Measurements from ENCODE around the gene TNIK. TPM values are rescaled to one million over a fixed set of nuclear protein-coding genes. Genes with fewer than 3 reads are reported as not detected.

TNIK gene
- total RNA-seq, 1 donor from 2014 or later: 5.7 TPM

DNA sequence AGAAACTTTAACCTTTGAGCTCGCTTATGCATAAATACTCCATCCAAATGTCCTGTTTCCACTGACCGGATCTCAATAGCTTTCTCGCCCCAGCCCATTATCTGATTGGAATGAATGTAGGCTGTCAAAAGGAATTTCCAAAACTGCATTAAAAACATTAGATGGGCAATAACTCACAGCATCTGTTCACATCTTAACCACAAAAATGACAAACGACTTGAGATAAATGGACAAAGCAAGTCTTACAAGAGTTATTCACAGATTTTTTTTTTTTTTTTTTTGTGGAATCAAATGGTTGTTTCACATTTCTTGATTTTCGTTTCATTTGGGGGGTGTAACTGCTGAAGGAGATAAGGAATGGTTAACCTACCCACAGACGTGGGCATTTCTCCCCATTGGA lies 394.0 kb downstream of the TNIK start:
- no peak for DNase-seq

DNA sequence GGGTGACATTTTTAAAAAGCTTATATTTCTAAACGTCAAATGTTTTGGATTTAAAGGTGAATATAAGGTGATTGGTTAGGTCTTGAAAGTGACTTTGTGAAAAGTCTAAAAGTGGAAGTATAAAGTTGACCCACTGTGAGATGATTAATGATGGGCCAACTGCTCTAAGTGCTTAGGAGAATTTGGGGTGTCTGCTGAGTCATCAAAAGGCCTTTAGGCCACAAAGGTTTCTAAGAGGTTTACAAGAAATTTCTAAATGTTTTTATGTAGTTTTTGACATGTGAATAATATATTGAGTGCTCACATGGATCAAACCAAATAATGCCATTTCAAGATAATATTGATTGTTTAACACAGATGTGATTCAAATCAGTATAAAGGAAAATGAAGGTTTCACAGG lies 394.5 kb downstream of the TNIK start:
- DNase-seq: no peak

- DNase-seq: no peak
Measured at GRCh38 chr3:171064461-171064860, 395.7 kb downstream of the TNIK start.

- DNase-seq: no peak
Measured at GRCh38 chr3:171061749-171062148, 398.5 kb downstream of the TNIK start.

DNA sequence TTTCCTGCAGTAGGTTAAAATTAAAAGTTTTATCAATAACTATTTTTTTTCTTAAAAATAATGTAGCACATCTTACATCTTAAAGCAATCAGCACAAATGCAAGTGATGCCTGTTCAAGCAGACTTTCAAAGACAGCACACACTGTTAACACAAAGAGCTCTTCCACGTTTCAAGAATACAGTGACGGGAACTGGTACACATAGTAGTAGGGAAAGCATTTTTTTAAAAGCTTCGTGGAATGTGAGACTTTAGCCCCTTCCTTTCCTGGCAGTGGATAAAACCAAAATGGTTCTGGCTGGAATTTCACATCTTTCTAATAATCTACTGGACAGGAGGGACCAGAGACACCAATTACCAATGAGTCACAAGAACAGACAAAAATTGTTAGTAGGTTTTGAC lies 400.2 kb downstream of the TNIK start:
- DNase-seq: no peak

DNA sequence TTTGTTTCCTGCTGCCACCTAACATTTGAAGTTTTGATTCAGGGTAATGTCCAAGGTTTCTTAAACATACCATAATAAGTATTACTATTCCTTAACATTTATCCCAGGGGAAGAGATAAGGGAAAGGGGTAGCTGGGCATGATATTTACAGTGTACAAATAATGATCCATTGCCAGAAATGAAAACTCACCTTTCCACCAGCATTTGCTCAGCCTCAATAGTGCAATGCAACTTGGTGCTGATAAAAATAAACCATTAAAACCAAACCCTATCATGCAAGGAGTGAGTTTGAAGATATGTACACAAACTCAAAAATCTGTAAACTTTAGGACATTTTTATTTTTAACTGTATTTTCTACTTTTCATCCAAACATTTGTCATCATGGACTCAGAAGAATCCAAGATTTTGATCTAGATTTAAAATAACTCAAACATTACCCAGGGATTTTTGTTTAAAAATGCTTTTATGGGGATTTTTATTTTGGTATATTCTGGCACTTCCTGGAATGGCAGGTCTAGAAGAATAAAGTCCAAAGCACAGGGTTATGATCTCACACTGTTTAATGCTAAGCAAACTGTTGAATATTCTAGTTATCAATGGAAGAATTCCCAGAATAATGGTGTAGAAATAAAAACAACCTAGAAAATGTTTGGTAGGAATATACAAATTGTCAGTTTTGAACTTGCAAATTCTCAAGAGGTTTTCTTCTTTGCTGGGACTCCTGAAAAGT lies 401.2 kb downstream of the TNIK start:
- DNase-seq: no peak

DNA sequence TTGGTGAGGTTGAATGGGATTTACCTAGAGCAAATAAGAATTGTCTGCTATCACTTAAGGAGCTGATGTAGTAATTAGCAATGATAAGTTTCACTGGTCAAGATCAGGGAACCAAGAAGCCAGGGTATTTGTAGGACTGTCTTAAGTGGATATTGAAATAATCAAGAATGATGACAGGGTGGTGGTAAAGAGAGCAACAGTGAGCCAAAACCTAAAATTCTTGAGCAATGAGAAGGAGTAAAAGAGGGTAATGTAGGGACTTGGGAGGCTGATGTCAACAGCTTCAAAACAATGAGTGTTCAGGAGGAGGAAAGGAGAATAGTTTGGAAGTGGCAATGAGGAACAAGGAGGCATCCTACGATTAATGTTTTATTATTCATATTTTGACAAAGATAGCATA lies 402.1 kb downstream of the TNIK start:
- DNase-seq: no peak

- DNase-seq: no peak
Measured at GRCh38 chr3:171057072-171057471, 403.1 kb downstream of the TNIK start.

DNA sequence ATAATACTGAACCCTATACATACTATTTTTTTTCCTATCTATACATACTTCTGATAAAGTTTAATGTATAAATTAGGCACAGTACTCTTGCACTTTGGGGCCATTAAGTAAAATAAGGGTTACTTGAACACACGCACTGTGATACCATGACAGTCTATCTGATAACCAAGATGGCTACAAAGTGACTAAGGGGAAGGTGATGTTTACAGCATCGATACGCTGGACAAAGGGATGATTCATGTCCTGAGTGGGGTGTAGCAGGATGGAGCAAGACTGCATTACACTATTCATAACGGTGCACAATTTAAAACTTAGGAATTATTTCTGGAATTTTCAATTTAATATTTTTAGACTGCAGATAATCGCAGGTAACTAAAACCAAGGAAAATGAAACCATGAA lies 403.7 kb downstream of the TNIK start:
- no peak for DNase-seq

- DNase-seq: peak; percentile 8
Measured at GRCh38 chr3:171055336-171056178, 404.6 kb downstream of the TNIK start.

- DNase-seq: no peak
Measured at GRCh38 chr3:171054921-171055320, 405.3 kb downstream of the TNIK start.

DNA sequence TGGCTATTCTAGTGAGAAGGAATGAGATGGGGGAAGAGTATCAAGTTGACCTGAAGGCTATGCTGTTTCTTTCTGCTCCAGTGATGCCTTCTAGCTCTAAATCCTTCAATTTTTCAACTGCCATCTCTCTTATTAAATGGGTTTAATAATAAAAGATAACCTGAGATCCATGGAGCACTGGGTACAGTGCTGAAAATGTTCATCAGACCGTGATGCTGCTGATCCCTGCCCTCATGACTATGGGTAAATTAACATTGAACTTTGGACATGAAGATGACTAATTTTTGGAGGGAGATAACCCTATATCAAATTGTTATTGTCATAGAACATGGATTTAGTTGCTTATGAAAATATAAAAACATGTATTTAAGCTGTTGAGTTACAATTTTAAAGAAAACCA lies 406.0 kb downstream of the TNIK start:
- no peak for DNase-seq

- DNase-seq: peak; percentile 19
Measured at GRCh38 chr3:171049861-171050444, 410.3 kb downstream of the TNIK start.

DNA sequence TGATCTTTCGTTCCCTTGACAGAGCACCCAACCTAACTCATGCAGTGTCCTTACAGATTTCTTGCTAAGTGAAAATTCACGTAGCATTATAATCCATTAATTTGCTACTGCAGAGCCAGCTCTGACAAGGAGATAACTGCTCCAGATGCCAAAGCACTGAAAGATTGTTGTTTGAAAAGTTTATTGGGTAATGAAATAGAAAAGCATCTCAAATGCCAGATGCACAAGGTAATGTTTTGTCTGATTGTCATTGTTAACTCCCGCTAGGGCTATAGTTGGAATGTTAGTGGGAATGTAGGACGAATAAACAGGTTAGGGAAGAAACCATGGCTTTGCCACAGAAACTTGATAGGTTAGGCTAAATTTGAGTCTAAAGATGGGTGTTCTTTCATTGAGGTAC lies 413.4 kb downstream of the TNIK start:
- no peak for DNase-seq

DNA sequence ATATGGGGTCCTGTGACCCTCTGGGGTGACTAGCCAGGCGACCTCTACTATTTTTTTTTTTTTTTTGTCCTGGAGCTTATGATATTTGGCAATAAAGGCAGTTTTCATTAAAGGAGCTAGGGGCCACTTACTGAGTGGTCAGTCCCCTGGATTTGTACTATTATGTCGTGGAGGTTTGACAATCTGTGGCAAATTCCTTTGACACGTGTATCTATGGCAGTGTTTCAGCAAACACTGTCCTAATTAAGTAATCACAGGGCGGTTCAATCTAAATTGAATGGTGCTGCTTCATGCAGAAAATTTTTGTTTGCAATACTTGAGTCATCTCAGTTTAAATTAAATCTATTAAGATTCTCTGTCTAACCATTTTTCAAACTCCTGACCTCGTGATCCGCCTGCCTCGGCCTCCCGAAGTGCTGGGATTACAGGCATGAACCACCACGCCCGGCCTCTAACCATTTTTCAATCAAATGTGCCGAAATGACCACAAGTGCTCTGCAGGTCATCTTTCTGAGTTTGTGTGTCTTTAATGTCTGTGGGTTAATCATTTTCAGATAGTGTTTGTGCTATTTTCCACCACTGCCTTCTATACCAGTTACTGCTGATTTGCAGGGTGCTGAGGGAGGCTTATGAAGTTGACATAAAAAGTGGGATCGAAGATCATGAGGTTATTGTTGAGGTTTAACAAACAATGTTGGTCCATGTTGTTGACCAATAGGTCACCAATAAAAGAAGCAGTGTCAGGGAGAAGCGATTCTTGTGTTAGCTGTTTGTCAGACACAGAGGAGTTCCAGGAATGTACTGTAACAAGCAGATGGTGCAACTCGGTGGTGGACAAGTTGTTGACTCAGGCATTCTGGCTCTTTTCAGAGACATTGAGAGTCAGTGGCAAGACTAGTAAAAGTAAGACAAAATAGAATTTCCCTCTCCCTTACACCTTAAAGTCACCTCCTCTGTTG lies 415.1 kb downstream of the TNIK start:
- no peak for DNase-seq

- DNase-seq: no peak
Measured at GRCh38 chr3:171044384-171044783, 415.8 kb downstream of the TNIK start.

GRCh38 chr3:171039674-171040073 lies 420.5 kb downstream of the TNIK start:
- DNase-seq: no peak

DNA sequence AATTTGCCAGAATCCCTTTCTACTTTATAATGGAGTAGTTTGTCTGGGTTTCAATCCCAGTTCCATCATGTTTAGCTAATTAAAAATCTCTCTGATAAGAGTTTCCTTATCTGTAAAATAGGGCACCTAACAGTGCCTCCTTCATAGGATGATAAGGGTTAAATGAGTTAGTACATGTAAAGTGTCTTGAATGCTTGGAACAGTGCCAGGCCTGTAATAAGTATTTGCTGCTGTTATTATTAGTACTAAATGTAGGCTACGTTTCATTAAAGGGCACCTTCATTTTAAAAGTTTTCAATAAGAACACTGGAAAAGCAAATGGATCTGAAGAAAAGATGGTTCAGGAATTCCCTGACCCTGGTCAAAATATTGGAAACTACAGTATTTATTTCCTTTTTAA lies 421.9 kb downstream of the TNIK start:
- no peak for DNase-seq

DNA sequence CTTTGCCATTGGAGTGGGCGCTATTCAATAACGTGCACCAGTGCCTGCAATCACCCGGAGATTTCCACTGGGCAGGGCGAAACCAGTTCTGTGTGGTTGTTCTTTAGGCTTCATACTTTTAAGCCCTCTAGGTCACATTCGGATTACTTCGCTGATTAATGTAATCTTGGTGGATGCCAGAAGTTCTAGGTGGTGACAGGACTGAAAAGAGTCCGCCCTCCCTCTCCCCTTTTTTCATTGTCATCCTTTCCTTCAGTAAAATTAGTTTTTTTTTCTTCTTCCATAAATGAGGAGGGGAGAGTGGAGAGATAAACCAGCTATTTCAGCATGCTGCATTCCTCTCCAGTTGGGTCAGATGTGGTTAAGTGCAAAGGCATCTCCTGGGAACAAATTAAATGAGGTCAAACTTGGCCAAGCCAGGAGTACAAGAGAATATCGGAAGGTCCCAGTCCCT lies 431.4 kb downstream of the TNIK start:
- DNase-seq: peak; percentile 47

DNA sequence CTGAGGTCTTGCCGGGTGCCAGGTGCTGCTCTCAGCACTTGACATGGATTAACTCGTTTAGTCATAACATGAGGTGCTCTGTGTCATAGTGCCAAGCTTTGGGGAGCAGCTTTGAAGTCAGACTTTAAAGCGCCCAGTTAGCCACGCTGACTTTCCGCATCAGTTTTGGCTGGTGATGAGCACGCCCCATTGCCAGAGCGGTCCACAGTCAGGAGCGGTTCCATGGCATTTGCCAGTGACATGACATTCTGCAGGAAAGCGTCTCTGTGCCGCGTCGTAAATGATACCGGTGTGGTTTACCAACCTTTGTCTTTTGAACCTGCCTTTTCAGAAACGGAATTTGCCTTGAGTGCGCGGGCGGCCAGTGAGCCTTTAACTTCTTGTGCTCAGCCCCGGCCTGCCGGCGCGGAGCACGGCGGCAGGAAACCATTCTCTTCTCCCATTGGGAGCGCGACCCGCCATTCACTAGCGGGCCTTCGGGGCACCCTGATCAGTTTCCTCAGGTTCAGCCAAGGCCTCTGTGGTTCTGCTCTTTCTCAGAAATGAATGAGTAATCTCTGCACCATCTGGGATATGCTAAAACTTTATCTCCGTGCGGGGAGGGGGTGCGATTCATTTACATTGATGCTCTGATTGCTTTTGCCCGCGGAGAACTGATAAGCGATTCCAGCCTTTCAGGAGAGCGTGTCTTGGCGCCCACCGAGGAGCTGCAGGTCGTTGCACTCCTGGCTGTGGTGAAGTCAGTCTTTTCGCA lies 432.0 kb downstream of the TNIK start:
- no peak for DNase-seq

DNA sequence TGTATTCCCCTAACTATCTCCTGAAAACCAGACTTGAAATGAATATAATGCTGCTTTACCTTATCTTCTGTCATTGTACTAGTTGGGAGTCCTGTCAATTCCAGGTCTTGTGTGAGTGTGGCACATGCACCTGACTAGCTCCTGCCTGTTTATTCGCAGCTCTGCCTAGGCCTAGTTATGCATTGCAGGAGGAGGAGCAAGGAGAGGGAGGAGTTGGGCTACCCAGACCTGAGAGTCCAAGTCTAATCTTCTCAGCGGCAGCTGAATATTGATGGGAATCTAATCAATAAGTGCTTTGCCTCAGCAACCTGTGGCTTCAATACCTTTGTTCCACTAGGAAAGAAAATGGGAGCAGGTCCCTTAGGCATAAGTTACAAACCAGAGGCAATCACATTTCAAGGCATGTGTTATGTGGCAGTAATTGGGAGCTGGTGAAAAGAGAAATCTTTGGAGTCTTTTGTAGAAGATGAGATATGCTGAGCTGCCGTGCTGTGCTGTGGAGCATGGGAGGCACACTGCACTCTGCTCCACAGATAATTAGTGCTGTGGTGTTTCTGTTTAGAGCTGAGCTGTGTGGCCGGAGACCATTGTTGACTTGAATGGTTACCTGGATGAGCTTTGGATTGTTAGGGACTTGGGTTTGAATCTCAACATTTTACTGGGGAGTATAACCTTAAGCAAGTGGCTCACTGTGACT lies 433.5 kb downstream of the TNIK start, which contains the start of gene SLC2A2:
SLC2A2 (minus strand) TSS at position 124 of the 697 bp plus-strand sequence; CDS start at position 74, 50 bp downstream.
- DNase-seq: no peak
